Measurements from ENCODE around the gene COL6A6. TPM values are rescaled to one million over a fixed set of nuclear protein-coding genes. Genes with fewer than 3 reads are reported as not detected.

Gene COL6A6
- total and polyA plus RNA-seq, 8 donors: 0.03 to 1.4 (median 0.07) TPM

GRCh38 chr3:130488288-130488687, 28.7 kb upstream of the COL6A6 start:
- no peaks in the 10 kb centered on the region for H3K27me3 ChIP-seq
- DNase-seq: peak in 1 of 6 donors; percentile 3
- H3K27ac ChIP-seq: no peak overlapping the region
- peaks cover 4 to 5% (median 5%) of the 10 kb centered on the region in 3 donors for H3K4me1 ChIP-seq
- no peaks in the 10 kb centered on the region for H3K36me3 ChIP-seq
- ATAC-seq: peak; percentile 65 to 78 (median 70)
- no peak for FAIRE-seq
- TF ChIP-seq CTCF (IDR thresholded peaks at IDR 0.05): no peak
- intact Hi-C loops (cut with DNase I): no loop called here
- H3K4me3 ChIP-seq: no peak overlapping the region
- H3K9me3 ChIP-seq: no peaks in the 10 kb centered on the region
- 23 to 29% methylated on average over 1 of the region's 1 CpG for WGBS, 2 donors

- TF ChIP-seq CTCF (IDR thresholded peaks at IDR 0.05): no peak
- Histone ChIP-seq H3K4me1 (peaks cover 4 to 5% (median 5%) of the 10 kb centered on the region in 3 donors), H3K36me3 (no peaks in the 10 kb centered on the region), H3K27ac (no peak overlapping the region), H3K27me3 (no peaks in the 10 kb centered on the region), H3K4me3 (no peak overlapping the region), H3K9me3 (no peaks in the 10 kb centered on the region)
- ATAC-seq (peak in 2 of 4 donors; percentile 14 to 15), DNase-seq (no peak), FAIRE-seq (no peak)
- intact Hi-C loops (cut with DNase I): no loop called here
- 23 to 29% methylated on average over 2 of the region's 2 CpGs for WGBS, 2 donors
Observed at GRCh38 chr3:130488769-130489450, 28.1 kb upstream of the COL6A6 start.

- FAIRE-seq (no peak), DNase-seq (no peak), ATAC-seq (no peak)
- no peak overlapping the region for H3K27ac ChIP-seq
- no peaks in the 10 kb centered on the region for H3K27me3 ChIP-seq
- peaks cover 4 to 5% (median 5%) of the 10 kb centered on the region in 3 donors for H3K4me1 ChIP-seq
- intact Hi-C loops (cut with DNase I): no loop called here
- 63 to 74% methylated on average over 1 of the region's 1 CpG for WGBS, 2 donors
- no peak for TF ChIP-seq CTCF (IDR thresholded peaks at IDR 0.05)
- H3K36me3 ChIP-seq: no peaks in the 10 kb centered on the region
- H3K4me3 ChIP-seq: no peak overlapping the region
- no peaks in the 10 kb centered on the region for H3K9me3 ChIP-seq
Observed at GRCh38 chr3:130490241-130490640, 26.7 kb upstream of the COL6A6 start.

GRCh38 chr3:130491431-130491830, 25.5 kb upstream of the COL6A6 start:
- Histone ChIP-seq H3K9me3 (no peaks in the 10 kb centered on the region), H3K27ac (no peak overlapping the region), H3K4me1 (peaks cover 4 to 5% (median 5%) of the 10 kb centered on the region in 3 donors), H3K4me3 (no peak overlapping the region), H3K36me3 (no peaks in the 10 kb centered on the region), H3K27me3 (no peaks in the 10 kb centered on the region)
- no peak for TF ChIP-seq CTCF (IDR thresholded peaks at IDR 0.05)
- DNase-seq: no peak
- intact Hi-C loops (cut with DNase I): no loop called here
- WGBS, 2 donors: 80 to 87% methylated on average over 6 of the region's 6 CpGs
- ATAC-seq: no peak
- FAIRE-seq: no peak

GRCh38 chr3:130504701-130505100, 12.3 kb upstream of the COL6A6 start:
- FAIRE-seq: no peak
- TF ChIP-seq CTCF (IDR thresholded peaks at IDR 0.05): no peak
- H3K27me3 ChIP-seq: no peaks in the 10 kb centered on the region
- H3K4me1 ChIP-seq: no peaks in the 10 kb centered on the region
- H3K4me3 ChIP-seq: no peak overlapping the region
- H3K9me3 ChIP-seq: no peaks in the 10 kb centered on the region
- DNase-seq: no peak
- 89 to 91% methylated on average over 2 of the region's 2 CpGs for WGBS, 2 donors
- H3K27ac ChIP-seq: no peak overlapping the region
- intact Hi-C loops (cut with DNase I): no loop called here
- no peaks in the 10 kb centered on the region for H3K36me3 ChIP-seq
- ATAC-seq: no peak

Measured in pancreas (tissue), 10 donors.